Esophagus muscularis mucosa (tissue), 4 donors: ENCODE results near the gene ATP4B. TPM values are rescaled to one million over a fixed set of nuclear protein-coding genes. Genes with fewer than 3 reads are reported as not detected.
A peak's percentile ranks its signal among the peaks of the same experiment; 100 is the strongest.

Experiments used
- DNase-seq: peaks from one replicate; pipeline ENCODE4 v3.0.0-alpha.2; 2017; ENCODE audit errors: extremely low spot score
- H3K27ac ChIP-seq, 4 donors: fragments of 200-600 bp; sonication (generic); replicated peaks in 1 of 4; 1 replicate in 3 of 4; 2 replicates in 1 of 4; pipeline ENCODE4 v1.5.1; 2016 to 2019; ENCODE audit warnings: mild to moderate bottlenecking in 1 of 4
- H3K27me3 ChIP-seq, 4 donors: fragments of 200-600 bp; sonication (generic); one replicate each; pipeline versions ENCODE4 v1.5.1 to v1.6.0; 2016 to 2019
- H3K36me3 ChIP-seq, 4 donors: fragments of 200-600 bp; sonication (generic); one replicate each; pipeline ENCODE4 v1.5.1; 2016 to 2019
- H3K4me1 ChIP-seq, 4 donors: fragments of 200-600 bp; sonication (generic); one replicate each; pipeline ENCODE4 v1.5.1; 2016 to 2019
- H3K4me3 ChIP-seq, 4 donors: fragments of 200-600 bp; sonication (generic); 1 replicate in 2 of 4; 2 replicates in 2 of 4; pipeline ENCODE4 v1.5.1; 2016 to 2019; ENCODE audit warnings: mild to moderate bottlenecking in 4 of 4, moderate library complexity in 1 of 4
- H3K9me3 ChIP-seq, 4 donors: fragments of 200-600 bp; sonication (generic); 1 replicate in 3 of 4; 2 replicates in 1 of 4; pipeline ENCODE4 v1.5.1; 2016 to 2019
- EP300 ChIP-seq: sonication (generic); formaldehyde crosslinking; IDR thresholded peaks from one replicate; pipeline ENCODE4 v1.6.1; 2017; ENCODE audit warnings: antibody characterized with exemption
- POLR2A ChIP-seq: fragments of 450-650 bp; IDR thresholded peaks from one replicate; pipeline ENCODE4 v1.6.1; 2017; ENCODE audit warnings: antibody characterized with exemption, moderate library complexity, mild to moderate bottlenecking, low read depth
- POLR2AphosphoS5 ChIP-seq, 2 donors: sonication (generic); formaldehyde crosslinking; IDR thresholded peaks; one replicate each; pipeline ENCODE4 v1.6.1; 2017; ENCODE audit warnings: antibody characterized with exemption in 2 of 2
- WGBS: methylation state at CpG from one replicate; pipeline ENCODE4 v1.1.5; 2018; 5-methylcytosine and 5-hydroxymethylcytosine counted together
- intact Hi-C: fragments of 100-400 bp; cut with DNase I; formaldehyde crosslinking; loops from one replicate; pipeline ENCODE4 v1.15.1; 2023
- total RNA-seq, 4 donors: library from RNA; depleted of rRNA; stranded (reverse); fragments of >200 nt; gene quantifications; one replicate each; pipeline versions ENCODE4 v1.1.0 to v1.2.1, GENCODE V29; 2016
- TF ChIP-seq, protein P1 (sequence below), 3 experiments: fragments of 200-600 bp in 2 of 3; fragments of 450-650 bp in 1 of 3; sonication (generic) in 2 of 3; IDR thresholded peaks; one replicate each; pipeline ENCODE4 v1.5.1; 2017 to 2019; ENCODE audit warnings: antibody characterized with exemption in 3 of 3, mild to moderate bottlenecking in 2 of 3, moderate library complexity in 1 of 3

The ATP4B gene
- total RNA-seq, 4 donors from 2014 or later: not detected

GRCh38 chr13:113650275-113650674 lies 7.7 kb downstream of the ATP4B start:
- Histone ChIP-seq H3K4me3 (no peak overlapping the region), H3K9me3 (no peaks in the 10 kb centered on the region), H3K4me1 (peaks cover 7 to 23% (median 22%) of the 10 kb centered on the region in 4 donors), H3K36me3 (no peaks in the 10 kb centered on the region), H3K27ac (no peak overlapping the region), H3K27me3 (no peaks in the 10 kb centered on the region)
- DNase-seq: no peak
- 90% methylated on average over 15 of the region's 15 CpGs for WGBS
- TF ChIP-seq POLR2A (no peak), EP300 (no peak), POLR2AphosphoS5 (IDR thresholded peaks at IDR 0.05) (no peak)
- TF ChIP-seq, protein P1, sequence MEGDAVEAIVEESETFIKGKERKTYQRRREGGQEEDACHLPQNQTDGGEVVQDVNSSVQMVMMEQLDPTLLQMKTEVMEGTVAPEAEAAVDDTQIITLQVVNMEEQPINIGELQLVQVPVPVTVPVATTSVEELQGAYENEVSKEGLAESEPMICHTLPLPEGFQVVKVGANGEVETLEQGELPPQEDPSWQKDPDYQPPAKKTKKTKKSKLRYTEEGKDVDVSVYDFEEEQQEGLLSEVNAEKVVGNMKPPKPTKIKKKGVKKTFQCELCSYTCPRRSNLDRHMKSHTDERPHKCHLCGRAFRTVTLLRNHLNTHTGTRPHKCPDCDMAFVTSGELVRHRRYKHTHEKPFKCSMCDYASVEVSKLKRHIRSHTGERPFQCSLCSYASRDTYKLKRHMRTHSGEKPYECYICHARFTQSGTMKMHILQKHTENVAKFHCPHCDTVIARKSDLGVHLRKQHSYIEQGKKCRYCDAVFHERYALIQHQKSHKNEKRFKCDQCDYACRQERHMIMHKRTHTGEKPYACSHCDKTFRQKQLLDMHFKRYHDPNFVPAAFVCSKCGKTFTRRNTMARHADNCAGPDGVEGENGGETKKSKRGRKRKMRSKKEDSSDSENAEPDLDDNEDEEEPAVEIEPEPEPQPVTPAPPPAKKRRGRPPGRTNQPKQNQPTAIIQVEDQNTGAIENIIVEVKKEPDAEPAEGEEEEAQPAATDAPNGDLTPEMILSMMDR (IDR thresholded peaks at IDR 0.05): no peak
- intact Hi-C loops: no loop called here

- H3K4me1 ChIP-seq: peaks cover 7 to 23% (median 22%) of the 10 kb centered on the region in 4 donors
- no peak overlapping the region for H3K27ac ChIP-seq
- DNase-seq: no peak
- H3K9me3 ChIP-seq: no peaks in the 10 kb centered on the region
- 96% methylated on average over 17 of the region's 17 CpGs for WGBS
- TF ChIP-seq POLR2A: no peak
- TF ChIP-seq POLR2AphosphoS5 (IDR thresholded peaks at IDR 0.05): no peak
- no peak for TF ChIP-seq EP300
- TF ChIP-seq, protein P1 (IDR thresholded peaks at IDR 0.05): no peak
- no peaks in the 10 kb centered on the region for H3K27me3 ChIP-seq
- no peaks in the 10 kb centered on the region for H3K36me3 ChIP-seq
- no peak overlapping the region for H3K4me3 ChIP-seq
- intact Hi-C loops: no loop called here
Observed at GRCh38 chr13:113649212-113649611, 8.8 kb downstream of the ATP4B start.

- DNase-seq: no peak
- TF ChIP-seq POLR2AphosphoS5 (IDR thresholded peaks at IDR 0.05): no peak
- TF ChIP-seq, protein P1 (IDR thresholded peaks at IDR 0.05): no peak
- TF ChIP-seq POLR2A: no peak
- no peak for TF ChIP-seq EP300
- Histone ChIP-seq H3K27ac (peak overlapping the region in 3 of 4 donors; percentile 63 to 76 (median 71)), H3K36me3 (no peaks in the 10 kb centered on the region), H3K27me3 (no peaks in the 10 kb centered on the region), H3K4me3 (no peak overlapping the region), H3K4me1 (peaks cover 7 to 23% (median 22%) of the 10 kb centered on the region in 4 donors), H3K9me3 (no peaks in the 10 kb centered on the region)
- intact Hi-C loops: no loop called here
- 85% methylated on average over 13 of the region's 13 CpGs for WGBS
Observed at GRCh38 chr13:113648216-113648610, 9.8 kb downstream of the ATP4B start.

DNA sequence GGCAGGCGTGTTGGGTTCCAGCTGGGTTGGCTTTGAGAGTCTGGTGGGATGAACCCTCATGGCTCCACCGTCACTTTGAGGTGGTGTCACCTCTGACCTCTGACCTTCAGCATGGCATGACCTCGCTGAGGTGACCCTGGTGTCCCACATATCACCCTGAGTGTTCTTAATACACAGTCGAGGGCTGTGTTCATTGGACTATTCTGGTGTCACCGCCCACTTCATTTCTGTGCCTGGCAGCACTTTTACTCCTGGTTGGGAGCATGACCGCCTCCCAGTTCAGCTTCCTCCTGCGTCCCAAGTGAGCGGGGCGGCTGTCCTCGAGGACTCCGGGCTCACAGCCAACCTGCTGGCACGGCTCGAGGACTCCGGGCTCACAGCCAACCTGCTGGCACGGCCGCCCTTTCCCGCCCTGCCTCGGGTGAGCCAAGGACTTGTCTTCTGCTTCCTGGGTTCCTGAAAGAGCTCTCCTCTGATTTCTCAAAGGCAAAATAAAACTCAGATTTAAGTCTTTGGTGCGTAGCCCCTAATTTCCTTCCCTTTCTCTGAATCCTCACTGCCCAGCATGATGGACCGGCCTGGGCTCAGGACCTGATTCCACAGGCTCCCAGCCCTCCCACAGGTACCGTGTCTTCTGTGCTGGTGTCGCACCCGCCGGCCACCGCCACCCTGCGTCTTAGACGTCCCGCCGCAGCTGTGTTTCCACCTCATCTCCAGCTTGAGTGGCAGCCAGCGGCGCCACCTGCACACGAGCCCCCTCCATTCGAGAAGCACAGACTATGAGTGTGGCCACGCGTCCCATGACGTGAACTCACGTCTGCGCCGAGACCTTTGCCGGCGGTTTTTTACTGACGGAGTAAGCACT lies 10.4 kb downstream of the ATP4B start:
- no peaks in the 10 kb centered on the region for H3K36me3 ChIP-seq
- intact Hi-C loops: no loop called here
- peaks cover 7 to 23% (median 22%) of the 10 kb centered on the region in 4 donors for H3K4me1 ChIP-seq
- H3K9me3 ChIP-seq: no peaks in the 10 kb centered on the region
- no peak overlapping the region for H3K4me3 ChIP-seq
- TF ChIP-seq, protein P1 (IDR thresholded peaks at IDR 0.05): no peak
- TF ChIP-seq POLR2AphosphoS5 (IDR thresholded peaks at IDR 0.05): peak; percentile 76 to 78
- H3K27ac ChIP-seq: peak overlapping the region; percentile 60 to 76 (median 67)
- DNase-seq: no peak
- no peaks in the 10 kb centered on the region for H3K27me3 ChIP-seq
- WGBS: 51% methylated on average over 42 of the region's 42 CpGs
